HepG2 (cell line): ENCODE measurements around the gene CAMK1D. TPM values are rescaled to one million over a fixed set of nuclear protein-coding genes. Genes with fewer than 3 reads are reported as not detected.

Experiments used
- ATAC-seq: fragments of 200-7000 bp; cut with Tn5 transposase; 3 replicates; pipeline ENCODE4 v1.9.1; 2020; ENCODE audit warnings: mild to moderate bottlenecking, moderate library complexity
- BruUV-seq: library from RNA; stranded (reverse); fragments of 400-500 nt; replicated peaks from 2 replicates; lab custom pipeline; 2021; lab: Mats Ljungman, UMichigan
- CTCF ChIA-PET: fragments of 300-600 bp; formaldehyde crosslinking; extraction: SDS; loops from one replicate; lab custom pipeline; 2021; ENCODE audit warnings: low total read pairs, inconsistent platforms, low intra/inter-chr PET ratio; lab: Yijun Ruan, JAX
- POLR2A ChIA-PET: fragments of 350-600 bp; sonication (Branson Sonifier 250); formaldehyde crosslinking; loops from one replicate; lab custom pipeline; 2020; ENCODE audit warnings: antibody characterized with exemption, inconsistent platforms; lab: Yijun Ruan, JAX
- DNase-seq: peaks from one replicate; pipeline ENCODE4 v3.0.0-alpha.2; 2015; ENCODE audit warnings: low spot score
- FAIRE-seq: peaks from 3 replicates; lab custom pipeline; 2011; peaks lifted over from hg19 to GRCh38; lab: Jason Lieb, UNC
- H2AFZ ChIP-seq: one replicate; pipeline ENCODE4 v1.6.1; 2011; ENCODE audit warnings: low read length, inconsistent platforms
- H3K27ac ChIP-seq: fragments of 300-600 bp; 3 replicates; pipeline ENCODE4 v1.8.0; 2011; ENCODE audit warnings: mixed run types, mild to moderate bottlenecking, mixed read lengths, low read length, inconsistent platforms; ENCODE audit not compliant: insufficient read depth; ENCODE audit errors: extremely low read length
- H3K27me3 ChIP-seq, 2 experiments: fragments of 200-600 bp in 1 of 2; 2 replicates in 1 of 2; 3 replicates in 1 of 2; pipeline versions ENCODE4 v1.6.0 to v1.8.0; 2011; ENCODE audit warnings: low read length in 2 of 2, mild to moderate bottlenecking in 2 of 2, moderate library complexity in 2 of 2, inconsistent platforms in 1 of 2; ENCODE audit not compliant: insufficient read depth in 2 of 2, control insufficient read depth in 1 of 2
- H3K36me3 ChIP-seq, 2 experiments: fragments of 200-600 bp in 1 of 2; replicated peaks in 1 of 2; 2 replicates in 1 of 2; 3 replicates in 1 of 2; pipeline versions ENCODE4 v1.5.1 to v1.8.0; 2011; ENCODE audit warnings: low read length in 2 of 2, inconsistent platforms in 1 of 2; ENCODE audit not compliant: insufficient read depth in 2 of 2, control insufficient read depth in 1 of 2
- H3K4me1 ChIP-seq: 2 replicates; pipeline ENCODE4 v1.5.1; 2012; ENCODE audit warnings: low read length, inconsistent platforms; ENCODE audit not compliant: insufficient read depth
- H3K4me2 ChIP-seq: 2 replicates; pipeline ENCODE4 v1.6.0; 2011; ENCODE audit warnings: low read depth, low read length, inconsistent platforms
- H3K4me3 ChIP-seq, 3 experiments: fragments of 200-600 bp in 1 of 3; sonication (generic), shearing (Covaris generic) in 1 of 3; replicated peaks in 1 of 3; 2 replicates each; pipeline ENCODE4 v1.5.1; 2011 to 2016; ENCODE audit warnings: low read length in 3 of 3, inconsistent platforms in 2 of 3, low read depth in 2 of 3, mild to moderate bottlenecking in 2 of 3, control low read depth in 1 of 3, mixed read lengths in 1 of 3; ENCODE audit not compliant: insufficient read depth in 1 of 3
- H3K79me2 ChIP-seq: one replicate; pipeline ENCODE4 v1.6.1; 2011; ENCODE audit warnings: low read length, inconsistent platforms; ENCODE audit not compliant: insufficient read depth
- H3K9ac ChIP-seq: 2 replicates; pipeline ENCODE4 v1.6.0; 2011; ENCODE audit warnings: mild to moderate bottlenecking, low read depth, low read length, inconsistent platforms; ENCODE audit not compliant: insufficient read depth
- H3K9me3 ChIP-seq: 2 replicates; pipeline ENCODE4 v1.5.1; 2012; ENCODE audit warnings: mild to moderate bottlenecking, low read length
- H4K20me1 ChIP-seq: 2 replicates; pipeline ENCODE4 v1.6.0; 2011; ENCODE audit warnings: inconsistent platforms, mild to moderate bottlenecking, low read length, moderate library complexity; ENCODE audit not compliant: insufficient read depth
- CCAR2 ChIP-seq: fragments of 200-400 bp; formaldehyde crosslinking; optimal IDR thresholded peaks from 2 replicates; pipeline ENCODE3; 2018; ENCODE audit warnings: low read depth, mild to moderate bottlenecking, low read length, moderate library complexity
- EED ChIP-seq: sonication (generic); formaldehyde crosslinking; IDR thresholded peaks from 2 replicates; pipeline ENCODE4 v1.5.0; 2020; ENCODE audit warnings: mild to moderate bottlenecking, missing genetic modification reagents
- ETS1 ChIP-seq: sonication (generic); formaldehyde crosslinking; IDR thresholded peaks from 2 replicates; pipeline ENCODE4 v1.4.0; 2020; ENCODE audit warnings: missing genetic modification reagents
- FOSL1 ChIP-seq: sonication (generic); formaldehyde crosslinking; IDR thresholded peaks from 2 replicates; pipeline ENCODE4 v1.9.0; 2021; ENCODE audit warnings: missing genetic modification reagents, borderline replicate concordance
- GATA4 ChIP-seq: sonication (generic); IDR thresholded peaks from 2 replicates; pipeline ENCODE4 v1.6.1; 2016; ENCODE audit warnings: antibody characterized with exemption, low read depth, borderline replicate concordance
- HOXA5 ChIP-seq: sonication (generic); formaldehyde crosslinking; IDR thresholded peaks from 2 replicates; pipeline ENCODE4 v1.4.0; 2020; ENCODE audit warnings: missing genetic modification reagents
- KAT8 ChIP-seq: IDR thresholded peaks from 2 replicates; pipeline ENCODE4 v1.6.1; 2016; ENCODE audit warnings: missing genetic modification reagents, missing compliant biosample characterization
- MAZ ChIP-seq, 2 experiments: sonication (generic) in 1 of 2; formaldehyde crosslinking in 1 of 2; IDR thresholded peaks; 2 replicates each; pipeline versions ENCODE4 v1.5.0 to v1.6.1; 2012 to 2020; ENCODE audit warnings: low read depth in 2 of 2, mild to moderate bottlenecking in 2 of 2, borderline replicate concordance in 1 of 2, improper control_type of control experiment in 1 of 2, low read length in 1 of 2, missing genetic modification reagents in 1 of 2, moderate library complexity in 1 of 2
- MED8 ChIP-seq: sonication (generic); formaldehyde crosslinking; IDR thresholded peaks from 2 replicates; pipeline ENCODE4 v1.8.1; 2023; ENCODE audit warnings: mild to moderate bottlenecking, missing genetic modification reagents; ENCODE audit not compliant: insufficient replicate concordance
- NFE2L1 ChIP-seq: sonication (generic); formaldehyde crosslinking; IDR thresholded peaks from 2 replicates; pipeline ENCODE4 v1.4.0; 2020; ENCODE audit warnings: missing genetic modification reagents, mild to moderate bottlenecking, borderline replicate concordance
- PPARG ChIP-seq: conservative IDR thresholded peaks from 2 replicates; pipeline ENCODE4 v1.6.1; 2016; ENCODE audit warnings: missing biosample characterization, missing genetic modification reagents
- RFXANK ChIP-seq: IDR thresholded peaks from 2 replicates; pipeline ENCODE4 v1.6.1; 2016
- TAF1 ChIP-seq: sonication (generic); formaldehyde crosslinking; IDR thresholded peaks from 2 replicates; pipeline ENCODE4 v1.4.0; 2020; ENCODE audit warnings: missing genetic modification reagents
- TCF7 ChIP-seq: sonication (generic); IDR thresholded peaks from 2 replicates; pipeline ENCODE4 v1.6.1; 2016; ENCODE audit warnings: antibody characterized with exemption, low read depth
- ZBTB25 ChIP-seq: IDR thresholded peaks from 2 replicates; pipeline ENCODE4 v1.6.1; 2018; ENCODE audit warnings: missing genetic modification reagents
- ZNF263 ChIP-seq: sonication (generic); formaldehyde crosslinking; IDR thresholded peaks from 2 replicates; pipeline ENCODE4 v1.4.0; 2020; ENCODE audit warnings: missing genetic modification reagents
- ZNF629 ChIP-seq: sonication (generic); formaldehyde crosslinking; conservative IDR thresholded peaks from 2 replicates; pipeline ENCODE4 v1.5.0; 2020; ENCODE audit warnings: missing genetic modification reagents
- ZNF678 ChIP-seq: sonication (generic); formaldehyde crosslinking; IDR thresholded peaks from 2 replicates; pipeline ENCODE4 v1.4.0; 2020; ENCODE audit warnings: mild to moderate bottlenecking, missing genetic modification reagents
- ZNF737 ChIP-seq: sonication (generic); formaldehyde crosslinking; IDR thresholded peaks from 2 replicates; pipeline ENCODE4 v1.5.0; 2020; ENCODE audit warnings: missing genetic modification reagents, mild to moderate bottlenecking, borderline replicate concordance
- WGBS: methylation state at CpG from one replicate; pipeline ENCODE4 v1.1.6; 2017; ENCODE audit warnings: low lambda C conversion rate; 5-methylcytosine and 5-hydroxymethylcytosine counted together
- in situ Hi-C: cut with HindIII; loops from 2 replicates; pipeline ENCODE4 v1.10.0; 2017; ENCODE audit warnings: low pct_unique_long_range_greater_than_20kb; ENCODE audit not compliant: extremely low pct_ligation_motif_present
- intact Hi-C: fragments of 100-400 bp; cut with micrococcal nuclease; formaldehyde crosslinking; loops from one replicate; pipeline ENCODE4 v1.10.0; 2022; ENCODE audit not compliant: unreplicated experiment
- polyA plus RNA-seq, 8 experiments: library from polyadenylated mRNA; depleted of rRNA in 3 of 8; stranded (reverse) in 7 of 8; unstranded in 1 of 8; fragments of >200 nt; fragmentation: Illumina TruSeq in 4 of 8; extraction: Trizol in 4 of 8; gene quantifications; 2 replicates each; pipeline versions ENCODE4 v1.2.1 to v1.2.3, GENCODE V29; 2011 to 2016; ENCODE audit warnings: low read depth in 4 of 8, missing spikeins in 1 of 8, mixed read lengths in 1 of 8; ENCODE audit not compliant: insufficient read depth in 1 of 8
- total RNA-seq, 5 experiments: library from RNA; depleted of rRNA; stranded (reverse); fragments of >200 nt; fragmentation: Illumina TruSeq; extraction: Trizol; gene quantifications; 2 replicates each; pipeline ENCODE4 v1.2.3, GENCODE V29; 2016; ENCODE audit warnings: low read depth in 1 of 5

CAMK1D gene
- total and polyA plus RNA-seq, 2 of the 13 experiments (the other 11 are each of a cell fraction or from before 2014, with no cell fraction given) = under 0.01 TPM; not detected in 1

DNA sequence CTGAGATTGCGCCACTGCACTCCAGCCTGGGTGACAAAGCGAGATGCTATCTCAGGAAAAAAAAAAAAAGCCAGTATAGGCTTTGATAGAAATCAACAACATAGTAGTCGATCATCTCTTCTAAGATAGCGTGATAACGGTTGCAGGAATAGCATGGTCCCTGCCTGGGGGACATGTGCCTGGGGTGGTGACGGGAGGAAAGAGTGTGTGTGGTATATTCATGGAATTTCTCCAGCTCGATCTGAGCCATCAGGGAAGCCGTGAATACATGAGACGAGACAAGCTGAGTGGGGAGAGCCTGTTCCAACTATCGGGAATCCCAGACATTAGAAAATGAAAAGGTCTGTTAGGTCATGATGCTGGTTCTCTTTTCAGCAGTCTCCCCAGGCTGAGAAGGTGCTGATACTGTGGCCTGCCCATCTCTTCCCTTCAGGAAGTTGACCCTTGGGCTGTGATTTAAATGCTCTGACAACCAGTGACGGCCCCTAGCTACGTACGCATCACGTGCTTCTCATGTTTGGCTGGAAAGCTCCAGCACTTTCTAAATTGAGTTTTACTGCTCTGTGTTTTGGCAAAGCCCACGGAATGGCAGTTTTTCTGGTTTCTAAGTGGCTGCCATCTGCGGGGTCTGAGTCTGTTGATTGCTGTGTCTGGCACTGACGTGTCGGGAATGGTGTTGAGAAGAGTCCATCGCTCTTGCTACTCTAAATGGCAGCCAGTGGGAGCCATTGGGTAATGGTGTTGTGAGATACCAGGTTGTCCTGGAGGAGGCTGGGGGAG, 422.8 kb downstream of the CAMK1D start:
- H3K4me3 ChIP-seq = no peak overlapping the region

More for the DNA sequence above, 422.8 kb downstream of the CAMK1D start:
- BruUV-seq = no TSS peak
- Histone ChIP-seq H3K9ac (no peak overlapping the region), H4K20me1 (no peaks in the 10 kb centered on the region), H2AFZ (no peak overlapping the region), H3K4me1 (peaks cover 13% of the 10 kb centered on the region), H3K27ac (no peak overlapping the region), H3K79me2 (no peaks in the 10 kb centered on the region), H3K36me3 (no peaks in the 10 kb centered on the region), H3K9me3 (no peaks in the 10 kb centered on the region), H3K27me3 (no peaks in the 10 kb centered on the region), H3K4me2 (no peak overlapping the region)
- intact Hi-C loops = no loop called here
- ATAC-seq (no peak), FAIRE-seq (no peak), DNase-seq (no peak)
- in situ Hi-C loops = no loop called here
- ChIA-PET CTCF (no interaction called here), POLR2A (no interaction called here)
- no peak for TF ChIP-seq MAZ (IDR thresholded peaks at IDR 0.05; ENCODE audit: borderline replicate concordance, low read depth, low read length)
- no peak for TF ChIP-seq MAZ (CRISPR knock-in tag; IDR thresholded peaks at IDR 0.05; ENCODE audit: low read depth)
- no peak for TF ChIP-seq RFXANK
- TF ChIP-seq HOXA5 (CRISPR knock-in tag) = no peak
- no peak for TF ChIP-seq MED8 (CRISPR knock-in tag)
- TF ChIP-seq FOSL1 = no peak
- TF ChIP-seq KAT8 (CRISPR knock-in tag) = no peak
- no peak for TF ChIP-seq CCAR2
- no peak for TF ChIP-seq ZNF737 (CRISPR knock-in tag)
- TF ChIP-seq TCF7 = no peak
- no peak for TF ChIP-seq ZBTB25 (CRISPR knock-in tag)
- no peak for TF ChIP-seq TAF1 (CRISPR knock-in tag)
- no peak for TF ChIP-seq ZNF629 (CRISPR knock-in tag)
- TF ChIP-seq ZNF678 (CRISPR knock-in tag) = no peak
- no peak for TF ChIP-seq PPARG (CRISPR knock-in tag)
- no peak for TF ChIP-seq GATA4
- no peak for TF ChIP-seq NFE2L1 (CRISPR knock-in tag)
- TF ChIP-seq EED (CRISPR knock-in tag) = no peak
- no peak for TF ChIP-seq ZNF263
- TF ChIP-seq ETS1 (CRISPR knock-in tag) = no peak
- WGBS = 48% methylated on average over 19 of the region's 19 CpGs
